Left renal cortex interstitium (tissue), 4 donors: Measurements from ENCODE around the gene PLCE1. TPM values are rescaled to one million over a fixed set of nuclear protein-coding genes. Genes with fewer than 3 reads are reported as not detected.

Source experiments
- DNase-seq, 4 donors: peaks; one replicate each; pipeline ENCODE4 v3.0.0-alpha.2; 2013; ENCODE audit warnings: low read depth in 4 of 4, low spot score in 2 of 4, missing footprints in 1 of 4
- polyA plus RNA-seq, 4 donors: library from polyadenylated mRNA; unstranded; fragments of 120-200 nt; gene quantifications; one replicate each; pipeline ENCODE4 v1.2.1, GENCODE V29; 2013; ENCODE audit not compliant: insufficient read length in 4 of 4

Gene PLCE1
- polyA plus RNA-seq, 4 donors, result 30.0 to 40.0 (median 34.8) TPM

- DNase-seq, result no peak
Measured at GRCh38 chr10:94016727-94017714, 23.3 kb downstream of the PLCE1 start.

- no peak for DNase-seq
Measured at GRCh38 chr10:94018107-94018506, 24.4 kb downstream of the PLCE1 start.

GRCh38 chr10:94023906-94024305 is 30.2 kb downstream of the PLCE1 start:
- no peak for DNase-seq

- DNase-seq, result no peak
Measured at GRCh38 chr10:94024407-94024806, 30.7 kb downstream of the PLCE1 start.

- no peak for DNase-seq
Measured at GRCh38 chr10:94025806-94026205, 32.1 kb downstream of the PLCE1 start.

GRCh38 chr10:94027197-94027596 is 33.5 kb downstream of the PLCE1 start:
- DNase-seq, result no peak

GRCh38 chr10:94029955-94030354 is 36.2 kb downstream of the PLCE1 start:
- no peak for DNase-seq

GRCh38 chr10:94035982-94036765 is 42.4 kb downstream of the PLCE1 start:
- DNase-seq, result peak; percentile 7 to 67 (median 34)

GRCh38 chr10:94036766-94037033 is 43.0 kb downstream of the PLCE1 start:
- peak in 1 of 4 donors; percentile 17 for DNase-seq

- no peak for DNase-seq
Measured at GRCh38 chr10:94037286-94037685, 43.6 kb downstream of the PLCE1 start.

- DNase-seq, result no peak
Measured at GRCh38 chr10:94038024-94038423, 44.3 kb downstream of the PLCE1 start.

GRCh38 chr10:94041206-94041605 is 47.5 kb downstream of the PLCE1 start:
- DNase-seq, result no peak

GRCh38 chr10:94042001-94042833 is 48.5 kb downstream of the PLCE1 start:
- no peak for DNase-seq

- DNase-seq, result no peak
Measured at GRCh38 chr10:94042834-94043175, 49.1 kb downstream of the PLCE1 start.

Other genes with a start within 250 kb of the PLCE1 start
- gene LGI1, start 236.0 kb upstream of the PLCE1 start, polyA plus RNA-seq, result 1 to 10 TPM; 4.9 to 7.0 (median 5.2) TPM
- 1 to 10 TPM; 6.9 to 9.0 (median 8.2) TPM for gene SLC35G1, start 100.0 kb upstream of the PLCE1 start, polyA plus RNA-seq